GM19395 (cell line): ENCODE measurements around the gene PPP1R2.

ENCODE experiments used
- ATAC-seq: cut with Tn5 transposase; IDR thresholded peaks from one replicate; pipeline ENCODE4 v1.9.1; 2021; ENCODE audit warnings: mild to moderate bottlenecking, moderate library complexity; ENCODE audit not compliant: unreplicated experiment

PPP1R2 gene

DNA sequence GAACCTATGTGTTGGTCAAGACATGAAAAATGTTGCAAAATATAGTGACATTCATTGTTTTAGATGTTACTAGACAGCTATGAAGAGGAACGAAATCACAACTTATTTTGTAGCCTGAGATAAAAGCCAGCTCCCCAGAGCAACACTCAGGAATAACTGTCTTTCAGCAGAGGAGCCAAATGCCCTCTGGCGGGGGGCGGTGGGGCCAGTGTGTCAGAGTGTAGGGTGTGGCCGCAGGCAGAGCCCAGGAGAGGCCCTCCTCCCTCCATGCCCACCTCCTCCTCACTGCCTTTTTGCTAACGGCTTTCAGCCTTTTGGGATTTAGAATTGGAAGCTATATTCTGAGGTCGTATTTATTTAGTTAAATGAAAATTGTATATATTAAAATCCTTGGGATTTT lies 23.7 kb upstream of the PPP1R2 start:
- no peak for ATAC-seq

DNA sequence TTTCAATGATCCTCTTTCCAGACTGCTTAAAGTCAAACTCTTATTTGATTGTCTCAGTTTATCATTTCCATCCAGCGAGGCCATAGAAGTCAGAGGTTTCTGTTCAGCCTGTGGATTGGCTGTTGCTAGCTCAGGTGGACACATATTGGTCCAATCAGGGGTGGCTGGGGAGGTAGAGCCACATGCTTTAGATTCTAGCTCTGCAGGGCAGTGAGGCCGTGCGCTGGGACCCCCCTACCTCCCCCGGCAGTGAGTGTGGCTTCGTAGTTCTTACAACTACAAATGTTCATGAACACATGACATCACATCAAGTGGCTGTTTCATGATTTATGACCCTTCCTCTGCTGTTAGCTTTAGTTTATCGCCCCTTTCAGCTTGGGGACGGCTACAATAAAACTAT lies 22.6 kb upstream of the PPP1R2 start:
- ATAC-seq: no peak

DNA sequence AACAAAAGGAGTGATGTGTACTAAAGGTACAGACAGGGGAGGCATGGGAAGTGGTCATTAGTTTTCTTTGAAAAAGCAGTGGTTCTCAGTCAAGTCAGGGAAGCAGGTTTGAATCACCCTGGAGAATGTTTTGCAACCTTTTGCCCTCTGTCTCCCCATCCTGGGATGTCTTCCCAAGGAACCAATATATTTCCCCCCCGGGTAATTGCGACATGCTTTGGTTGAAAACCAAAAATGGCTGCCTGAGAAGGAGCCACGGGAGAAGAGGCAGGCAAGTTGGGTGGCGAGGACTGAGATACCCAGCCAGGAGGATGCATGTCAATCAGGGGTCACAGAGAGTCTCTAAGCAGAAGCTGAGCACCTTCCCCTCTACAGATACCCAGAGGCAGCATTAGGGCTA lies 20.2 kb upstream of the PPP1R2 start:
- no peak for ATAC-seq

DNA sequence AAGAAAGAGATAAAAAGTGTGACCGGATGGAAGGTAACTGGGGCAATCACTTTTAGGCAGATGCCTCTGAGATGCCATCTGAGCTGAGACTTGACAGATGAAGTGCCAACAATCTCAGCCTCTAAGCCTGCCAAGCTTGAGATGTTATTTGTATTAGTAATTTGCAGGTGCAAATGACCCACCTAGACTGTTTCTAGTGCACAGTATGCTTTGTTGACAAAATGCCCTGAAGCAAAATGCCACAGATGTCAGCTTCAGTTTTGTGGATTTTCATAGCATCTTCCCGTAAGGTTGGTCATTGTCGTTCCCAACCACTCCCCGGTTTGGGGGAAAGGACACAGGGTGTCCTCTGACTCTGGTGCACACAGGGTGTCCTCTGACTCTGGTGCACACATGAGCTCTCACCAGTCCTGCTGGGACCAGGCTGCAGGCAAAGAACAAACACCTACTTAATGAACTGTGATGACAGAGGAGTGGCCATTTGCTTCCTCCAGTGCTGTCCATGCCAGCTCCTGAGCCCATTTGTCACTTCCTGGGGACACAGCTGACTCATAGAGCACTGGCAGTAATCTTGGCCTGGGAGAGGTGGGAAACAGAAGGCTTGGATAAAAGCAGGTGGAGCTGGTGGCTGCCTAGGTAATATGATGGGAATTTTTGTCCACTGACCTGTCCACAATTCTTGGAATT lies 16.7 kb upstream of the PPP1R2 start:
- no peak for ATAC-seq

DNA sequence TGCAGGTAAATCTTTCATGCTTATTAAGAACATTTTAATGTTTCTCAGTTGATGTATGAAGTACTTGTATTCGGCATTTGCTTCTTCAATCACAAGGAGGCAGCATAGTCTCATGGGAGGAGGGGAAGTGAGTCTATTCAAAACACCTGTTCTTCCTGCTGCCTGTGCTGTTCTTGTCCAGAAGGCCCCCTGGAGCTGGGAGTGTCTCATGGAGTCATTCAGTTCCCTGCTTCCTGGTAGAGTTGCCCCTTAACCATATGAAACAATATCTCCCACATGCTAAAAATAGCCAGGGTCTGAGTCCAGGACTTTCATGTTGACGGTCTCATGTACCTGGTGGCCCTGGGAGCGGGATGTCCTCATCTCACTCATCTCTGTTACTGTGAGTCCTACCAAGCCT lies 15.5 kb upstream of the PPP1R2 start:
- no peak for ATAC-seq

DNA sequence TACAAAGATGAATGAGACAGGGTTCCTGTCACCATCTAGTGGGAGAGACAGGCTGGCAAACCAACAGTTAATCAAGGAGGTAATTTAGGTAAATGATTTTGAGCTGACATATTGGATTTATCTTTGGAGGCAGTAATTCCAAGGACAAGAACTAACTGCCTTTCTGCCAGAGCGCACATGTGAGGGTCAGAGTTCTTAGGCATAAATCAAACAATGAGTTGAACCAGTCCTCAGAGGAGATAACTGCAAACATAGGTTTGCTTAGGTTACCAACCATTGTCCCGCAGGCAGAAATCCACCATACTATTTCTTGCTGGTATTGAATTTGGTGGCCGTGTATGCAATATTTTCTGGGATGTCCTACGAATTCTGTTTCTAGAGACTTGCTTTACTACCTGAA lies 14.2 kb upstream of the PPP1R2 start:
- ATAC-seq: no peak

DNA sequence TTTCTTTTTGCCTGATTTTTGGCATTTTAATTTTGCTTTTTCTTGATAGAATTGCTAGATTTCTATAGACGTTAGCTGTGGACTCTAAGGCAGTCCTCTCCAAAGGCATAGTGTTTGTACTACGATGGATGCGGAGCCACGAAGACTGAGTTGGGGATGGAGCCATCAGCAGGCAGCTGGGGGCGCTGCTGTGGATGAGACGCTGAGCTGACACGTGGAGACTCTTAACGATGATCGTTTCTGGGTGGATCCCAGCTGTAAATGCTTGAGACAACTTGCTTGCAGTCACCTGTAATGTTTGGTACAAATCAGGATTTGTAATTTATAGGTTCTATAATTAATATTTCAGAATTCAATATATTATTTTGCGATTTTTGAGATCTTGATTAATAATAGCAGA lies 13.3 kb upstream of the PPP1R2 start:
- no peak for ATAC-seq

DNA sequence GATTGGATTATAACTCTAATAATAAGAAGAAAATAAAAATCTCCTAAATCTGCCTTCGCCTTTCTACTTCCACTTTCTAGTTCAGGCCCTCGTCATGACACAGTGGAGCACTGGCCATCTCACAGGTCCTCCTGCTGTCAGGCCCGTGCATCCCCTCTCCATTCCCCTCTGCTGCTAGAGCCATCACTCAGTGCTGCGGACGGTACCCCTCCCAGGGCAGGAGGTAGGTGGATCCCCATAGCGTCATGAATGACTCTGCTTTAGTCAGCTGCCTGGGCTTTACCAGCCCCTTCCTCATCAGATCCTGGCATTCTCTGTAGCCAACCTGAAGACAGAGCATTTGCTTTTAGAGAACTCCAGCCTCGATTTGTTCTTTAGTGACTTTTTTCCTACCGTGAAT lies 12.0 kb upstream of the PPP1R2 start:
- no peak for ATAC-seq

DNA sequence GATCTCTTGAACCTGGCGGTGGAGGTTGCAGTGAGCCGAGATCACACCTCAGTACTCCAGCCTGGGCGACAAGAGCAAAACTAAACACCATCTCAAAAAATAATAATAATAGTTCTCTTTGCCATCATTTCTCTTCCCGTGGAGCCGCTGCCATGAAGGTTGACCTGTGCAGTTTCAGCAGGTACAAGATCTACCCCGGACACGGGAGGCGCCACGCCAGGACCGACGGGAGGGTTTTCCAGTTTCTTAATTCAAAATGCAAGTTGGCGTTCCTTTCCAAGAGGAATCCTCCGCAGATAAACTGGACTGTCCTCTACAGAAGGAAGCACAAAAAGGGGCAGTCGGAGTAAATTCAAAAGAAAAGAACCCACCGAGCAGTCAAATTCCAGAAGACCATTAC lies 11.3 kb upstream of the PPP1R2 start:
- no peak for ATAC-seq

DNA sequence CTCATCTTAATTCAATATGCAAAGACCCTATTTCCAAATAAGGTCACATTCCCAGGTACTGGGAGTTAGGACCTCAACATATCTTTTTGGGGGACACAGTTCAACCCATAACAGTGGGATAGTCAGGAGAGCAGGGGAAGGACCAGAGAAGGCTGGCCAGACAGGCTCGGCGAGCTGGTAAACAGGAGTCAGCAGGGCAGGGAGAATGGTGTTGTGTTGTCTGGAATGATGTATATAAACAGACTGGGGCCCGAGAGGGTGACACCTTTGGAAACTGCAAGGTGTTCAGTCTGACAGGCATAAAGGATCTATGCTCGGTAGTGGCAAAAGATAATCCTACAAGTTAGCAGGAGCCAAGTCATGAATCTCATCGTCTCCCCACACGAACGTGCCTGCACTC lies 10.1 kb upstream of the PPP1R2 start:
- ATAC-seq: no peak

DNA sequence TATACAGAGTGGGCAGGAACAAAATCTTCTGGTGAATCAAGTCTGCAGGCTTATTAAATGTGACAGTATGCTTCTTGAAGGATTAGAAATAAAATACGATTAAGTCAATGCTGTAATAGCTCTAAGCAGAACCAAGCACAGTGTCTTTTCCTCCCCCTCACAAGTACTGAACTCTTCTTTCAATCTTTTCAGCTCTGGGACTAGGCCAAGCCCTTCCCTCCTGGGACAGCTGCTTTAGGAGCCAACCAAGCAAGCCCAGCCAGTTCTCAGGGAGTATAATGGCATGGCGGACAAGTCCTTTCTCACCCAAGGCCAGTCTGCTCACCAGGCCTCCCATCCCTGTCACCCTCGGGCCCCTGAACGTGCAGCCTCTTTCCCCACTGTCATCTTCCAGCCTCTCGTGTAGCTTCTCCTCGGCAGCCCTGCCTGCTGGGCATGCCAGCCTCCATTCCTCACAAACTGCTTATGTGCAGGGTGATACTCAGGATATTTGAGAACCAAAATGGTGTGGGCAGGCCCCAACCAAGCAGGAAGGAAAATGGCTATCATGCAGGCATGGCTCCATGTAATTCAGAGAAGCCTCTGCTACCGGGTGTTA lies 8.4 kb upstream of the PPP1R2 start:
- no peak for ATAC-seq

DNA sequence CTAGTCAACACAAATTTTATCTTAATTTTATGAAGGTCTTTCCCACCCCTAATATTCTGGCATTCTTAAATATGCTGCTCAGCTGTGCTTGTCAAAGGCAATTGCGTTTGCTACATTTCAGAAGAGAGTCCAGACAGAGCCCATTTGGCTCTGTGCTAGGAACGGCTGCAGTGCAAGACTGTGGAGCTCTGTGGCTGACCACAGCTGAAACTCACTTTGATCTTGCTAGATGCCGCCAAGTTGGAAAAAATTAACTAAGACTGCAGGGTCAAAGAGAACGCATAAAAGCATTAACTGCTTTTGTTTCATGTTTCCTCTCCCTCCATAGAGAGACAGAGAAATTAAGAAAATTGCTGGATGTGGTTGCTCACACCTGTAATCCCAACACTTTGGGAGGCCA lies 7.6 kb upstream of the PPP1R2 start:
- peak; percentile 61 for ATAC-seq

DNA sequence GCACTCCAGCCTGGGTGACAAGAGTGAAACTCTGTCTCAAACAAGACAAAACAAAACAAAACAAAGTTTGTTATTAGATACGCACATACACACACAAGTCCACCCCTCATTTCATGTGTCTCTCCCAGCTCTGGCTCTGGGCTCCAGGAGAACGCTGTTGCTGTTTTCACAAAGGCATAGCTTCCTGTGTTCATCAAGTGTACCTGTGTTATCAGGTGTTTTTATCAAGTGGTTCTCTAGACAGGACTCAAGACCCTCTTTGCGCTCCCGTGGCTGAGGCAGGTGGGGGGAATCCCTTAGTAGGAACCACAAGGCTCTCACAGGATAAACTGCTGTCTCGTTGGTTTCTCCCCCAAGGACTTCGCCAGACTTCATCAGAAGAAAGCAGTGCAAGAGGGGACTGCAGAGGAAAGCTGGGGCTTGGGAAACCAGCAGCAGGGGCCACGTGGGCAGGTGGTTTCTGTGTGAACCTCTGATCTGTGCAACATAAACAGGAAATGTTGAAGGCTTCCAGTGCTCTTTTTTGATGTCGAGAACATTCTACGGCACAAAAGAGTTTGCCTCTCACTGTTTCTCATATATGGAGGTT lies 6.9 kb upstream of the PPP1R2 start:
- peak; percentile 78 for ATAC-seq

DNA sequence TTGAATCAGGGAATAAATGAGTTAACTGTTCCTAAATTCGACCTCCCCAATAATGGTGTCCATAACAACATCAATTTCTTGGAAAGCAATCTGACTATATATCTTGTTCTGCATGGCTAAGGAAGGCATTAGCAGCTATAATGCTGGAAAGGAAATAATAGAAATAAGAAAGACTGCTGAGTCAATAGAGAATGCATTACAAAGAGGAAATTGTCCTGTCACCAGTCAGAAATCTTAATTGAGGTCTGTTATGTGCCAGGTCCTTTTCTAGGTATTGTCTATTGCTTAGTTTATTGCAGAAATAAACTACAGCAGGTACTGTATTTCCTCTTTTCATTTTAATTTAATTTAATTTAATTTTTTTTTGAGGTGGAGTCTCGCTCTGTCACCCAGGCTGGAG lies 5.9 kb upstream of the PPP1R2 start:
- no peak for ATAC-seq

DNA sequence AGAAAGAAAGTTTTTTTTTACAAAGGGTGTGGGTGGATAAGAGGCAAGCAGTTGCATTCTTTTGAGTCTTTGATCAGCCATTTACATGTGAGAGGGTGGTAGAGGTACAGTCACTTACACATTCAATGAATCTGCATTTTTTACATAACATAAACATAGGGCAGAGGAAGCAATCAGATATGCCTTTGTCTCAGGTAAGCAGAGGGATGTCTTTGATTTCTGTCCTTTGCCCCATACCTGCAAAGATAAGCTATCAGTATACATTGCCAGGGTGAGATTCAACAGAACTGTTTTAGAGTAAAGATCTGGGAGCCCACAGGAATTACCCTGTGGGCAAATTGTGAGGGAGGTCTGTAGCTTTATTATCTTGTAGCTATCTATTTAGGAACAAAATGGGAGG lies 5.4 kb upstream of the PPP1R2 start:
- ATAC-seq: no peak

DNA sequence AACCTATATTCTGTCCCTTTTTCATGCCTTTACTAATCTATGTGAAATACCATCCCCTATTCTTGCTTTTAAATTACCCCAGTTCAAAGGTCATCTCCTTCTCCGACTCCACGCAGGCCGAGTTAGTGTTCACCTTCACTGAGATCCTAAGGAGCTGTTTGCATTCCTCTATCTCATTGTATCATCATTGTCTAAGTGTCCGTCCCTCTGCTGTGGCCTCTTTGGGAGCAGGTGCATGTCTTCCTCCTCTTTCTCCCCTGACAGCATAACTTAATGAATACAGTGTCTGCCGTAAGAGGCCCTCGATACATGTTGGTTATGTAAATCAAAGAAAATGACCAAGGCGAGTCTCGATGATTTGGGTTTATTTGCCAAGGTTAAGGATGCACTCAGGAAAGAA lies 4.9 kb upstream of the PPP1R2 start:
- no peak for ATAC-seq

DNA sequence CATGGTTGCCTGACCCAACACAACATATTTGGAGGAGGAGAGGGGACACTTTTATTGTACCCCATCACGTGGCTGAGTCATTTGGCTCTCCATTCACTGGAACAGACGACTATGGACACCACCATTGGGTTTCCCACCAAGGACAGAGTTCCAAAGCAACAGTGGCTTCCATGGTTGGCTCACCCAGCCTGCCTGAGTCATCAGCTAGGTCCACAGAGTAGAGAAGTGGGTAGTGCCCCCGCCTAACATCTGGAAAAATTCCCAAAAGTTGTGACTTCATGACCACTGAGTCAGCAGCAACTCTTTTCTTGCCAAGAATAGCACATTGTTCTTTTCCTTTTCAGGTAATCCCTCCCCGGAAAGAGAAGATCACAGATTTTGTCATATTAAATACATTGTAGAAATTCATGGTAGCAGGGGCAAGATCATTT lies 3.0 kb upstream of the PPP1R2 start:
- ATAC-seq: no peak

DNA sequence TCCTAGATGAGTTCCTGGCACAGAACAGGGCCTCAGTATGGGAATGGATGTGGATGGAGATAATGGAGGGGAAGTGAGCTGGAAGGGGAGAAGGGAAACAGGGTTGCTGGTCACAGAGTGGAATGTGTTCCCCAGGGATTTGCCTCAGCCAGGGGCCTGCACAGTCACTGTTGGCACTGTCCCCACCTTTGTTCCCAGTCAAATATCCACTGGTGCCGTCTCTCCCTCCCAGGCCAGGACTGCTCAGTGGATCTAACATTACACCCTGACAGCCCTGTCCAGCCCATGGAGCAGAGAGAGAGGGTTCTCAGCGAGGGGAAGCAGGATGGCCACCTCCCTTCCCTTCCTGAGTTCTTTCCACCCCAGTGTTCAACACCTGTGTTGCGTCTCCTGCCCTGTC lies 1.5 kb upstream of the PPP1R2 start:
- ATAC-seq: no peak

DNA sequence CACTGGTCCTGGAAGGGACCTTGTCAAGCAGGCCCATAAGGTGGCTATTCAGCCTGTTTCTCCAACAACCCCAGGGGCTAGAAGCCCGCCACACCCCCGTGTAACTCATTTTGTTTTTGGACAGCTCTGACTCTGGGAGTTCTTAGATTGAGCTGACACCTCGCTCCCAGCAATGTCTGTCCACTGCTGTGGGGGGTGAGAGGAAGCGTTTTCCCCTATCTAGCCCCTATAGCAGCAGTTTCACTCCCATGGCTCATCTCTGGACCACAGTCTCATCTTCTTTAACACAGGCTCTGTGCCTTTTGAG lies 1.1 kb upstream of the PPP1R2 start:
- ATAC-seq: no peak

DNA sequence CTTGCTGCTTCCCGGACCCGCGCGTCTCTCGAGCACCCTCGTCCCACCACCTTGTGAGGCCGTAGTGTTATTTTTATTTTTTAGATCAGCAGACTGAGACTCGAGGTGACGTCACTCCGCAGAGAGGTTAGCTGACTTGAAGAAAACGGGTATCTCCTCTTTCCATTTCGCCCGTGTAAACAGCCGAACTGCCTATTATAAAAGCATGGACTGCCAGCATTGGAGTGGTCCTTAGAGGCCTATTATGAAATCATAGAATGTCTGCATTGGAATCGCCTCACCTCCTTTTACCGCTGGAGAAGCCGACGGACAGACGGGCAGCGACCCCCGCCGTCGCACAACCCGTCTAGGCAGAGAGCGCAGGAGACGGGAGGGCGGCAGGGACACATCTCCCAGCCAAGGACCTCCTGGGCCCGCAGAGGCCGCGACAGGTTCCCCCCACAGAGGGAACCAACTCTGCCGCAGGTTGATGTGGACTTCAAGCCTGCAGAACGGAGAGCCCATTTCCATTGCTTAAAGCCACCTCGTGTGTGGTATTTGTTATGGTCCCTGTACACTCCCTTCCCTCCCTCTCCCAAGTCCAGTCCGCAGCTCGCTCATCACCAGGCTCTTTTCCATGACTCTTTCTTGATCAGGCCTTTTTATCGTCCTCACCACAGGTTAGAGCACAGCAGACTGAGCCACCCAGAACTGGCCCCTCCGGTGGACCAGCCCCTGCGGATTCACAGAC lies 540 bp upstream of the PPP1R2 start:
- peak; percentile 20 for ATAC-seq

DNA sequence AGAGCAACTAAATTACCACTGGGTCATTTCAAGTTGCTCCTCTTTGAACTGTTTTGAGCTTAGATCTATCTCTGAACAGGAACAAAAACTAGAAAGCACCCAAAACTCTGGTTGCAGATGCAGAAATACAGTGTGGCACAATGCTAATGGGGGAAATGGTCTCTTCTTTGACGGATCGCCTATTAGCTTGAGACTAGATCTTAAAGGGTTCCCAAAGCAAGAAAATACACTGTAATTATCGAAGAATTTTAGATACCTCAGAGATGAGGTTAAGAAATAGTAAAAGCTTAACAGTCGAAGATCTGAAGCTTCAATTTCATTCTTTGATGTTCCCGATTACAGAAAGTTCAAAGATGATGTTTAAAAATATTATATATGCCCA lies 818 bp downstream of the PPP1R2 start:
- ATAC-seq: no peak

DNA sequence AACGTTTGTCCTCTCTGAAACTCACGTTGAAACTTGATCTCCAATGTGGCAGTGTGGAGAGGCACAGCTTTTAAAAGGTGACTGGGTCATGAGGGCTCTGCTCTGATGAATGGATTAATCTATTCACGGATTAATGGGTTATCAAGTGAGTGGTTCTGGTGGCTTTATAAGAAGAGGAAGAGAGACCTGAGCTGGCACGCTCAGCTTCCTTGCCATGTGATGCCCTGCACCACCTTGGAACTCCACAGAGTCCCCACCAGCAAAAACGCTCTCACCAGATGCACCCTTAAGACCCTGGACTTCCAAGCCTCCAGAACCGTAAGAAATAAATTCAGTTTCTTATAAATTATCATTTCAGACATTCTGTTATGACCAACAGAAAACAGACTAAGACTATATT lies 2.6 kb downstream of the PPP1R2 start:
- ATAC-seq: no peak
